ENCODE measurements around the gene BCAS3.

GRCh38 chr17:60713608-60714007, 36.0 kb downstream of the BCAS3 start:
- TF ChIP-seq CTCF (IDR thresholded peaks at IDR 0.05; ENCODE audit: low read depth, low read length), result no peak
- no peak for TF ChIP-seq EZH2phosphoT487 (IDR thresholded peaks at IDR 0.05; ENCODE audit: low read depth)

Measured in OCI-LY3 (cell line).